Measurements from ENCODE around the gene SMG9.

Gene SMG9

GRCh38 chr19:43798026-43798545, 43.3 kb upstream of the SMG9 start:
- TF ChIP-seq CTCF (IDR thresholded peaks at IDR 0.05; ENCODE audit: low read depth, low read length): no peak
- H3K27me3 ChIP-seq (ENCODE audit: insufficient read depth, low read depth, severe bottlenecking): no peaks in the 10 kb centered on the region
- H3K27ac ChIP-seq: no peak overlapping the region
- peaks cover 3% of the 10 kb centered on the region for H3K9me3 ChIP-seq (ENCODE audit: severe bottlenecking)
- peak overlapping the region; percentile 45 for H3K4me3 ChIP-seq (ENCODE audit: low read depth, low read length)
- H3K36me3 ChIP-seq: no peaks in the 10 kb centered on the region
- no peak for DNase-seq

GRCh38 chr19:43797556-43797955, 42.8 kb upstream of the SMG9 start:
- H3K27me3 ChIP-seq (ENCODE audit: insufficient read depth, low read depth, severe bottlenecking): no peaks in the 10 kb centered on the region
- H3K4me3 ChIP-seq (ENCODE audit: low read depth, low read length): no peak overlapping the region
- no peak for DNase-seq
- no peak for TF ChIP-seq CTCF (IDR thresholded peaks at IDR 0.05; ENCODE audit: low read depth, low read length)
- H3K27ac ChIP-seq: no peak overlapping the region
- H3K9me3 ChIP-seq (ENCODE audit: severe bottlenecking): peaks cover 3% of the 10 kb centered on the region
- no peaks in the 10 kb centered on the region for H3K36me3 ChIP-seq

GRCh38 chr19:43797118-43797517, 42.4 kb upstream of the SMG9 start:
- no peaks in the 10 kb centered on the region for H3K27me3 ChIP-seq (ENCODE audit: insufficient read depth, low read depth, severe bottlenecking)
- no peak overlapping the region for H3K27ac ChIP-seq
- DNase-seq: no peak
- no peak for TF ChIP-seq CTCF (IDR thresholded peaks at IDR 0.05; ENCODE audit: low read depth, low read length)
- peaks cover 3% of the 10 kb centered on the region for H3K9me3 ChIP-seq (ENCODE audit: severe bottlenecking)
- no peaks in the 10 kb centered on the region for H3K36me3 ChIP-seq
- no peak overlapping the region for H3K4me3 ChIP-seq (ENCODE audit: low read depth, low read length)

GRCh38 chr19:43790587-43790986, 35.8 kb upstream of the SMG9 start:
- H3K4me3 ChIP-seq (ENCODE audit: low read depth, low read length): no peak overlapping the region
- no peaks in the 10 kb centered on the region for H3K27me3 ChIP-seq (ENCODE audit: insufficient read depth, low read depth, severe bottlenecking)
- H3K9me3 ChIP-seq (ENCODE audit: severe bottlenecking): no peaks in the 10 kb centered on the region
- no peak for DNase-seq
- H3K36me3 ChIP-seq: no peaks in the 10 kb centered on the region
- TF ChIP-seq CTCF (IDR thresholded peaks at IDR 0.05; ENCODE audit: low read depth, low read length): no peak
- no peak overlapping the region for H3K27ac ChIP-seq

- Histone ChIP-seq H3K9me3 (ENCODE audit: severe bottlenecking) (no peaks in the 10 kb centered on the region), H3K27me3 (ENCODE audit: insufficient read depth, low read depth, severe bottlenecking) (no peaks in the 10 kb centered on the region), H3K4me3 (ENCODE audit: low read depth, low read length) (no peak overlapping the region), H3K27ac (no peak overlapping the region), H3K36me3 (no peaks in the 10 kb centered on the region)
- TF ChIP-seq CTCF (IDR thresholded peaks at IDR 0.05; ENCODE audit: low read depth, low read length): no peak
- DNase-seq: no peak
Measured at GRCh38 chr19:43789029-43789428, 34.3 kb upstream of the SMG9 start.

- H3K9me3 ChIP-seq (ENCODE audit: severe bottlenecking): no peaks in the 10 kb centered on the region
- no peak for TF ChIP-seq CTCF (IDR thresholded peaks at IDR 0.05; ENCODE audit: low read depth, low read length)
- no peaks in the 10 kb centered on the region for H3K36me3 ChIP-seq
- no peaks in the 10 kb centered on the region for H3K27me3 ChIP-seq (ENCODE audit: insufficient read depth, low read depth, severe bottlenecking)
- no peak for DNase-seq
- no peak overlapping the region for H3K27ac ChIP-seq
- no peak overlapping the region for H3K4me3 ChIP-seq (ENCODE audit: low read depth, low read length)
Measured at GRCh38 chr19:43786665-43787064, 31.9 kb upstream of the SMG9 start.
